DOHH2 (cell line): Measurements from ENCODE around the gene HSPA9.
A peak's percentile ranks its signal among the peaks of the same experiment; 100 is the strongest.

Experiments used
- H3F3A ChIP-seq: fragments of 200-600 bp; sonication (generic), shearing (Covaris generic); 2 replicates; pipeline ENCODE4 v1.6.0; 2016; ENCODE audit warnings: antibody characterized with exemption, mild to moderate bottlenecking; ENCODE audit not compliant: control insufficient read depth, insufficient read depth
- H3K27ac ChIP-seq: fragments of 200-600 bp; sonication (generic); 2 replicates; pipeline ENCODE4 v1.5.1; 2014; ENCODE audit warnings: low read depth, mild to moderate bottlenecking, low read length, moderate library complexity
- H3K27me3 ChIP-seq: fragments of 200-600 bp; sonication (generic); 2 replicates; pipeline ENCODE4 v1.6.1; 2014; ENCODE audit warnings: mild to moderate bottlenecking, low read length, mixed read lengths; ENCODE audit not compliant: control insufficient read depth
- H3K36me3 ChIP-seq: fragments of 200-600 bp; sonication (generic); 2 replicates; pipeline ENCODE4 v1.6.1; 2014; ENCODE audit warnings: mild to moderate bottlenecking, low read length, moderate library complexity, mixed read lengths; ENCODE audit not compliant: control insufficient read depth
- H3K4me1 ChIP-seq: fragments of 200-600 bp; sonication (generic); 2 replicates; pipeline ENCODE4 v1.6.1; 2014; ENCODE audit warnings: mild to moderate bottlenecking, low read length, mixed read lengths; ENCODE audit not compliant: control insufficient read depth
- H3K4me2 ChIP-seq: fragments of 200-600 bp; sonication (generic); 2 replicates; pipeline ENCODE4 v1.6.0; 2014; ENCODE audit warnings: mild to moderate bottlenecking, low read length, moderate library complexity
- H3K4me3 ChIP-seq: fragments of 200-600 bp; sonication (generic); 2 replicates; pipeline ENCODE4 v1.5.1; 2014; ENCODE audit warnings: mild to moderate bottlenecking, low read length, mixed read lengths
- H3K79me2 ChIP-seq: fragments of 200-600 bp; sonication (generic); 2 replicates; pipeline ENCODE4 v1.6.1; 2014; ENCODE audit warnings: mild to moderate bottlenecking, low read length, mixed read lengths; ENCODE audit not compliant: control insufficient read depth
- H3K9me2 ChIP-seq: fragments of 200-600 bp; sonication (generic); replicated peaks from 2 replicates; pipeline ENCODE4 v1.6.1; 2014; ENCODE audit warnings: mild to moderate bottlenecking, low read length, mixed read lengths; ENCODE audit not compliant: control insufficient read depth
- H3K9me3 ChIP-seq: fragments of 200-600 bp; sonication (generic); 2 replicates; pipeline ENCODE4 v1.6.1; 2014; ENCODE audit warnings: antibody characterized with exemption, low read length, mixed read lengths; ENCODE audit not compliant: control insufficient read depth, insufficient read depth
- H4K20me1 ChIP-seq: fragments of 200-600 bp; sonication (generic); 2 replicates; pipeline ENCODE4 v1.6.0; 2014; ENCODE audit warnings: low read depth, mild to moderate bottlenecking, antibody characterized with exemption, low read length, moderate library complexity; ENCODE audit not compliant: control insufficient read depth, insufficient read depth
- EZH2phosphoT487 ChIP-seq: fragments of 200-600 bp; sonication (generic); IDR thresholded peaks from 2 replicates; pipeline ENCODE4 v1.6.1; 2017; ENCODE audit warnings: borderline replicate concordance, mild to moderate bottlenecking, antibody characterized with exemption, low read length, moderate library complexity, mixed read lengths
- TF ChIP-seq, protein P1 (sequence below): fragments of 200-600 bp; sonication (generic); IDR thresholded peaks from one replicate; pipeline ENCODE4 v1.5.1; 2014; ENCODE audit warnings: antibody characterized with exemption, mild to moderate bottlenecking, low read depth, low read length; ENCODE audit not compliant: poor library complexity, severe bottlenecking

The HSPA9 gene

DNA sequence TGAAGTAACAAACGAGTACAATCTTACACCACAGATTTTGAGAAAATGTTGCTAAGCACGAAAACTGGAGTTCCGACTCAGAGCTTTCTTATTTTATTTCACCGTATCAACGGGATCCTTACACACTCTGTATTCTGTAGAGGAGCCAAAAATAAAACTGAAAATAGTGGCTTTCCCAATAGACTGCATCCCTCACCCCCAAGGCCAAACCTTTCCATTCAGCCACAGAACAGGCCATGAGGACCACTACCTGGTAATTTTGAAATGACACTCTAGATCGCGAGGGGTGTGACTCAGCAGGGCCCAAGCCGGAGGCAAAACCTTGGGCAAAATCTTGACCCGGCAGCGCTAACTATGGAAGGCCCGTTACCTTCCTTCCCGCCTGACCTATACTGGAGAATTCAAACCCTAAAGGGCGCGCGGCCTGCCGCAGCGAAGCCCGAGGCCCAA, 432 bp downstream of the HSPA9 start:
- Histone ChIP-seq H3K4me1 (peaks cover 36% of the 10 kb centered on the region), H3K36me3 (peaks cover 54% of the 10 kb centered on the region), H3K4me3 (peak overlapping the region; percentile 95), H3K27me3 (no peaks in the 10 kb centered on the region), H3K9me2 (no peaks in the 10 kb centered on the region), H4K20me1 (no peaks in the 10 kb centered on the region; the same call in 1 of the 2 replicates), H3K79me2 (peaks cover 57% of the 10 kb centered on the region), H3K4me2 (peak overlapping the region; percentile 76), H3F3A (peaks cover 7% of the 10 kb centered on the region; the same call in 1 of the 2 replicates), H3K27ac (peak overlapping the region; percentile 86), H3K9me3 (no peaks in the 10 kb centered on the region)
- no peak for TF ChIP-seq EZH2phosphoT487
- TF ChIP-seq, protein P1, sequence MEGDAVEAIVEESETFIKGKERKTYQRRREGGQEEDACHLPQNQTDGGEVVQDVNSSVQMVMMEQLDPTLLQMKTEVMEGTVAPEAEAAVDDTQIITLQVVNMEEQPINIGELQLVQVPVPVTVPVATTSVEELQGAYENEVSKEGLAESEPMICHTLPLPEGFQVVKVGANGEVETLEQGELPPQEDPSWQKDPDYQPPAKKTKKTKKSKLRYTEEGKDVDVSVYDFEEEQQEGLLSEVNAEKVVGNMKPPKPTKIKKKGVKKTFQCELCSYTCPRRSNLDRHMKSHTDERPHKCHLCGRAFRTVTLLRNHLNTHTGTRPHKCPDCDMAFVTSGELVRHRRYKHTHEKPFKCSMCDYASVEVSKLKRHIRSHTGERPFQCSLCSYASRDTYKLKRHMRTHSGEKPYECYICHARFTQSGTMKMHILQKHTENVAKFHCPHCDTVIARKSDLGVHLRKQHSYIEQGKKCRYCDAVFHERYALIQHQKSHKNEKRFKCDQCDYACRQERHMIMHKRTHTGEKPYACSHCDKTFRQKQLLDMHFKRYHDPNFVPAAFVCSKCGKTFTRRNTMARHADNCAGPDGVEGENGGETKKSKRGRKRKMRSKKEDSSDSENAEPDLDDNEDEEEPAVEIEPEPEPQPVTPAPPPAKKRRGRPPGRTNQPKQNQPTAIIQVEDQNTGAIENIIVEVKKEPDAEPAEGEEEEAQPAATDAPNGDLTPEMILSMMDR, result no peak

- H3K4me1 ChIP-seq, result peaks cover 36% of the 10 kb centered on the region
- H3K4me3 ChIP-seq, result peak overlapping the region; percentile 95
- no peaks in the 10 kb centered on the region; the same call in 1 of the 2 replicates for H4K20me1 ChIP-seq
- H3K27ac ChIP-seq, result peak overlapping the region; percentile 86
- H3K27me3 ChIP-seq, result no peaks in the 10 kb centered on the region
- no peaks in the 10 kb centered on the region for H3K9me3 ChIP-seq
- peaks cover 9% of the 10 kb centered on the region for H3F3A ChIP-seq
- peak overlapping the region; percentile 76 for H3K4me2 ChIP-seq
- no peaks in the 10 kb centered on the region for H3K9me2 ChIP-seq
- TF ChIP-seq, protein P1, result no peak
- no peak for TF ChIP-seq EZH2phosphoT487
- peaks cover 59% of the 10 kb centered on the region for H3K36me3 ChIP-seq
- peaks cover 63% of the 10 kb centered on the region for H3K79me2 ChIP-seq
Measured at GRCh38 chr5:138573949-138574670, 1.1 kb downstream of the HSPA9 start.

GRCh38 chr5:138573223-138573622, 2.0 kb downstream of the HSPA9 start:
- TF ChIP-seq EZH2phosphoT487, result no peak
- TF ChIP-seq, protein P1, result no peak
- peaks cover 36% of the 10 kb centered on the region for H3K4me1 ChIP-seq
- H3K4me3 ChIP-seq, result no peak overlapping the region
- H3K9me2 ChIP-seq, result no peaks in the 10 kb centered on the region
- H4K20me1 ChIP-seq, result no peaks in the 10 kb centered on the region; the same call in 1 of the 2 replicates
- peaks cover 10% of the 10 kb centered on the region for H3F3A ChIP-seq
- H3K27ac ChIP-seq, result no peak overlapping the region
- H3K36me3 ChIP-seq, result peaks cover 68% of the 10 kb centered on the region
- no peaks in the 10 kb centered on the region for H3K27me3 ChIP-seq
- H3K9me3 ChIP-seq, result no peaks in the 10 kb centered on the region
- H3K4me2 ChIP-seq, result peak overlapping the region; percentile 76
- peaks cover 72% of the 10 kb centered on the region for H3K79me2 ChIP-seq
